ENCODE measurements around the gene PRR4.

The PRR4 gene, protein sequence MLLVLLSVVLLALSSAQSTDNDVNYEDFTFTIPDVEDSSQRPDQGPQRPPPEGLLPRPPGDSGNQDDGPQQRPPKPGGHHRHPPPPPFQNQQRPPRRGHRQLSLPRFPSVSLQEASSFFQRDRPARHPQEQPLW

DNA sequence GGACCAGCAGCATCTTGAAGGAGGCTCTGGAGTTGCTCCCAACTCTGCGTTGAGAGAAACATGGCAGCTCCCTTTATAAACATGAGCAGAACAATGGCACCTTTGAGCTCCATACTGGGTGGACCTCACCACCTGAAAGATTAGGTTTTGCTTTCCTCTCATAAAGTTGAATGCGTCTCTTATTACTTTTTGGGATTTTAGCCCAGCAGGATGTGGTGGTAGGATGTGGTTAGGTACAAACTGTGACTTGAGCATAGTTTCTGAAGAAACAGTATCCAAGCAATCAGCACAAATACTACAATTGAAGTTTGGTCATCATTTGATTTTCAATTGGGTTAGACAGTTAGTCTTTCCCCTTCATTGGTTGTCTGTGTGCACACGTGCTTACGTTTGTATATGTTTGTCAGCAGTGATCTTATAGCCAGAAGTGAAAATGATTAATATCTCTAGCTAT lies at the start of gene PRR4:
TSS of gene PRR4 (minus strand) at position 51 of the 454 bp plus-strand sequence. CDS start at position 13, 38 bp downstream.
- H3K4me3 ChIP-seq (ENCODE audit: low read depth, low read length) = no peak within 1 kb of the TSS
- H3K36me3 ChIP-seq = no peaks in the 10 kb centered on the region; the same call in 1 of the 2 replicates
- no peak for DNase-seq
- no peak within 1 kb of the TSS for H3K27ac ChIP-seq
- H3K9me3 ChIP-seq (ENCODE audit: severe bottlenecking) = no peaks in the 10 kb centered on the region
- no peaks in the 10 kb centered on the region for H3K27me3 ChIP-seq (ENCODE audit: insufficient read depth, low read depth, severe bottlenecking)
- TF ChIP-seq, protein P1, sequence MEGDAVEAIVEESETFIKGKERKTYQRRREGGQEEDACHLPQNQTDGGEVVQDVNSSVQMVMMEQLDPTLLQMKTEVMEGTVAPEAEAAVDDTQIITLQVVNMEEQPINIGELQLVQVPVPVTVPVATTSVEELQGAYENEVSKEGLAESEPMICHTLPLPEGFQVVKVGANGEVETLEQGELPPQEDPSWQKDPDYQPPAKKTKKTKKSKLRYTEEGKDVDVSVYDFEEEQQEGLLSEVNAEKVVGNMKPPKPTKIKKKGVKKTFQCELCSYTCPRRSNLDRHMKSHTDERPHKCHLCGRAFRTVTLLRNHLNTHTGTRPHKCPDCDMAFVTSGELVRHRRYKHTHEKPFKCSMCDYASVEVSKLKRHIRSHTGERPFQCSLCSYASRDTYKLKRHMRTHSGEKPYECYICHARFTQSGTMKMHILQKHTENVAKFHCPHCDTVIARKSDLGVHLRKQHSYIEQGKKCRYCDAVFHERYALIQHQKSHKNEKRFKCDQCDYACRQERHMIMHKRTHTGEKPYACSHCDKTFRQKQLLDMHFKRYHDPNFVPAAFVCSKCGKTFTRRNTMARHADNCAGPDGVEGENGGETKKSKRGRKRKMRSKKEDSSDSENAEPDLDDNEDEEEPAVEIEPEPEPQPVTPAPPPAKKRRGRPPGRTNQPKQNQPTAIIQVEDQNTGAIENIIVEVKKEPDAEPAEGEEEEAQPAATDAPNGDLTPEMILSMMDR (IDR thresholded peaks at IDR 0.05; ENCODE audit: low read depth, low read length) = no peak

DNA sequence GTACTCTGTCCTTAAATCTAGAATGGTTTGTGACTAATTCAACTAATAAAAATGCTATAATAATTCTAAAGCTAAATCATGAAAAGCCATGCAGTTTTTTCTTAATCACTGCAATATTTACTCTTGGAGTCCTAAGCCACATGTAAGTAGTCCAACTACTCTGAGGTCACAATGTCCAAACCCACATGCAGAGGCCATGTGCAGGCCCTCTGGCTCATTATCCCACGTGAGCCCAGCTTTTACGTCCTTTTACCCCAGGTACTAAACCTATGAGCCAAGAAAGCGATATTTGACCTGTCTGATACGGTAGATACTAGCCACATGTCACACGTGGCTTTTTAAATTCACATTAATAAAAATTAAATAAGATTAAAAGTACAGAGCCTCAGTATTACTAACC lies 47.6 kb upstream of the PRR4 start:
- H3K27ac ChIP-seq = no peak overlapping the region
- H3K36me3 ChIP-seq = no peaks in the 10 kb centered on the region
- TF ChIP-seq, protein P1 (IDR thresholded peaks at IDR 0.05; ENCODE audit: low read depth, low read length) = no peak
- H3K9me3 ChIP-seq (ENCODE audit: severe bottlenecking) = no peaks in the 10 kb centered on the region
- no peaks in the 10 kb centered on the region for H3K27me3 ChIP-seq (ENCODE audit: insufficient read depth, low read depth, severe bottlenecking)
- no peak overlapping the region for H3K4me3 ChIP-seq (ENCODE audit: low read depth, low read length)
- no peak for DNase-seq

DNA sequence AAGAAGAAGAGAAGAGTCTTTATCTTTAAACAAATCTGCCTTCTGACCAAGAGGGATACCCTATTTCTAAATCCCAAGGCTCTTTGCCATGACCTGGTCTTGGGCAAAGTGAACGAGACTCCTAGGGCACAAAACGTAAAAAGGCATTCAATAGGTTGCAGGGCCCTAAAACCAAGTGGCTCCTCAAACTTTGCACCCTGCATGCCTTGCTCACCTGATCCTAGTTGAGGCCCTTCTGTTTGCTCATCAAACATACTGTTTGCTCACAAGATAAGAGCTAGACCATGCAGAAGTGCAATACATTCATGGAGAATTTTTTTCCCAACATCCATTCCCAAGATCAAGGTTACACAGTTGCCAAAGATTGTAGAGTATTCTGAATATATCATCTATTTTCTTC lies 42.7 kb upstream of the PRR4 start:
- TF ChIP-seq, protein P1 (IDR thresholded peaks at IDR 0.05; ENCODE audit: low read depth, low read length) = no peak
- H3K27me3 ChIP-seq (ENCODE audit: insufficient read depth, low read depth, severe bottlenecking) = no peaks in the 10 kb centered on the region
- no peaks in the 10 kb centered on the region for H3K36me3 ChIP-seq
- no peak overlapping the region for H3K27ac ChIP-seq
- H3K9me3 ChIP-seq (ENCODE audit: severe bottlenecking) = no peaks in the 10 kb centered on the region
- no peak for DNase-seq
- H3K4me3 ChIP-seq (ENCODE audit: low read depth, low read length) = no peak overlapping the region

DNA sequence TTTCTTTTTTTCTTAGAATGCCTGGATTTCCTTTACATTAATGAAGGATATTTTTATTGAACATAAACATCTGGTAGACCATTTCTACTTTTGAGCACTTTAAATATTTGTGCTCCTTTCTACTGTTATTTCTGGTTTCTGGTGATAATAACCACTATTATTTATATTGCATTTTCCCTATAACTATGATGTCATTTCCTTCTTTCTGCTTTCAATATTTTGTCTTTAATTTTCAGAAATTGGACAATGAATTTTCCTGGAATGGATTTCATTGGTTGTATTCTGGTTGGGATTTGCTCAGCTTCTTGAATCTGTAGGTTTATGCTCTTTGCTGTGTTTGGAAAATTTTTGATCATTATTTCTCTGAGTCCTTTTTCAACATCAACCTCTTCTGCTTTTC lies 40.0 kb upstream of the PRR4 start:
- Histone ChIP-seq H3K27me3 (ENCODE audit: insufficient read depth, low read depth, severe bottlenecking) (no peaks in the 10 kb centered on the region), H3K4me3 (ENCODE audit: low read depth, low read length) (no peak overlapping the region), H3K27ac (no peak overlapping the region), H3K9me3 (ENCODE audit: severe bottlenecking) (no peaks in the 10 kb centered on the region), H3K36me3 (no peaks in the 10 kb centered on the region)
- TF ChIP-seq, protein P1 (IDR thresholded peaks at IDR 0.05; ENCODE audit: low read depth, low read length) = no peak
- DNase-seq = no peak

DNA sequence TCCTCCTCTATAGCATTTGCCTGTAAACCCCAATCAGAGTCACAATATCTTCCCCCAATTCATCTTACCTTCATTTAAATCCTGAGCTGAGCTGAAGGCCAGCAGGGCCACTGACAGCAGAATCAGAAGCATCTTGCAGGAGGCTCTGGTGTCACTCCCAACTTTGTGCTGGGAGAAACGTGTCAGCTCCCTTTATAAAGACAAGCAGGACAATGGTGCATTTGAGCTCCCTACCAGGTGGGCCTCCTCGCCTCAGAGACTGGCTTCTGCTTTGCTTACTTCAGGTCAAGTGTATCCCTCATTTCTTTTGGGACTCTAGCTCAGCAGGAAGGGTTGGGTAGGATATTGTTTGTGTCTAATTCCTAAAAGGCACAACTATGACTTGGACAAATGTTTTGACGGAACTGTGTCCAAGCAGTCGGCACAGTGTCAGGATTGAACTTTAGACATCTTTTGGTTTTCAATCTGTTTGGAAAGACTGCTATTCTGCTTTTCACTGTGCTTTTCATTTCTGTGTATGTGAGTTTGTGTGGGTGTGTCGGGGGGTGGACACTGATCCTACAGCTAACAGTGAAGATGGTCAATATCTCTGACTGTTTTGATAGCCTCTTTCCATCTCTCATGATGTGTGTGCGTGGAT lies 34.9 kb upstream of the PRR4 start, which contains the start of gene PRH1:
TSS of gene PRH1 (minus strand) at position 170 of the 640 bp plus-strand sequence. CDS start at position 132, 38 bp downstream.
- Histone ChIP-seq H3K27me3 (ENCODE audit: insufficient read depth, low read depth, severe bottlenecking) (no peaks in the 10 kb centered on the region), H3K36me3 (no peaks in the 10 kb centered on the region), H3K27ac (no peak within 1 kb of the TSS), H3K4me3 (ENCODE audit: low read depth, low read length) (no peak within 1 kb of the TSS), H3K9me3 (ENCODE audit: severe bottlenecking) (no peaks in the 10 kb centered on the region)
- TF ChIP-seq, protein P1 (IDR thresholded peaks at IDR 0.05; ENCODE audit: low read depth, low read length) = no peak
- DNase-seq = no peak

Measured in WERI-Rb-1 (cell line).